Inflammatory macrophage treated with lipopolysaccharide for 1 hour (primary cell): ENCODE results near the gene CDH13.

ENCODE experiments used
- DNase-seq, 2 donors: peaks; one replicate each; pipeline ENCODE4 v3.0.0-alpha.2; 2020 to 2022

Gene CDH13

DNA sequence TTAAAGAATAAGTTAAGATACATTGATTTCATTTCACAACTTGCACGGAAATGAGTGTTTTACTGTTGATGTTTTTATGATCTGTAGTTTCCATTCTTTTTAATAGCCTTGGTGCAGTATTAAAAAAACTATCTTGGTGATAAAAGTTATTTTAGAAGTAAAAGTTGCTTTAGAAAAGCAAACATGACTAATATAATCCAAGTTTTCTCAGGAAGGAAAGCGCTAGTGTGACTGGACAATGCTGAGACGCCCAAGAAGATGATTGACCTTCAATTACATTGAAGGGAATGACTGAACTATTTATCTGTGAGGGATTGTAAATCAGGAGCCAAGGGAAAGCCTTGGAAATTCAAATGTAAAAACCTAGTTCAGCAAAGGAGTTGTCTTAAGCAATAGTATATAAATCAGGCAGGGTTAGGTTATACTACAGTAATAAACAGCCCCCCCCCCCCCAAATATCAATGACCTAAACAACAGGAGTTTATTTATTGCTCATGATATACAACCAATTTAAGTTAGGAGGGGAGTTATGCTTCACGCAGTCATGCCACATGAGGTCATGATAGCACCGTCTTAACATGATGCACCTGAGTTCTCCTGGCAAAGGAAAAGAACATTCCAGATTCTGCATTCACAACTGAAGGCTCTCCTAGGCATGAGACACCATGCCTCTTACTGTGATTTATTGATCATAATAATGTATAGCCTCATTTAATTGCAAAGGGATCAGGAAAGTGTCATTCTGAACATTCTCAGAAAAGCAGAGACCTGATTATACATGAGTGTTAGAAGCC is 443.8 kb downstream of the CDH13 start:
- DNase-seq, result no peak

DNA sequence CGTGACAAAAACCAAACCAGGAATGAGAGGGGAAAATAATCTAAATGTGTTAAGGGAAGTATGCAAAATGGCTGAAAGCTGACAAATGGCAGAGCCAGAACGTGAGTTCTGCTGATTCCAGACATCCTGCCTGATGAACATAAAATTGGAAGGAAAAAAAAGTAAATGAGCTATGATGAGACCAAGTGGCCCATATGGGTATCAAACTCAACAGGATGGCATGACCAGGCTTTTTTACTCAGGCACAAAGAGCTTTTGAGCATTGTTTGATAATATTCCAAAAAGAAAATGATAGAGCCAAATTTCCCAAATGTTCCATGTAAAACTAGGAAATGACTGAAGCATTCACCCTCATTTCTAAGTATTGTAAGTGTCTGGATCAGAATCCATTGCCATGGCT is 449.2 kb downstream of the CDH13 start:
- no peak for DNase-seq

DNA sequence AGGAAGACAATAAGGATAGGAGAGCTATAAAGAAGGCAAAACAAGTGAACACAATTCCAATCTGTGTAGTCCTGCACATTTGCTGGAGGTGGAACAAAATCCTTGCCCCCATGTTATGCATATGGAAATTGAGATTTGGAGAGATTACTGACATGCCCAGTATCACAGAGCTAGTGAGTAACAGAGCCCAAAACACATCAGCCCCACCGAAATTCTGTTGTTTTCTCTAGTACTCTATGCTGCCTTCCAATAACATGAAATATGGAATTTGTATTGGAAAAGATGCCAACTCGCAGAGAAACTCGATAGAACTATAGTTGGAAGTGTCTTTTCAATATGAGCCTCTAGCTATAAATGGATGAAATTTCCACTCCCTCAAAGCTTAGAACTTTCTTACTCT is 456.6 kb downstream of the CDH13 start:
- no peak for DNase-seq

DNA sequence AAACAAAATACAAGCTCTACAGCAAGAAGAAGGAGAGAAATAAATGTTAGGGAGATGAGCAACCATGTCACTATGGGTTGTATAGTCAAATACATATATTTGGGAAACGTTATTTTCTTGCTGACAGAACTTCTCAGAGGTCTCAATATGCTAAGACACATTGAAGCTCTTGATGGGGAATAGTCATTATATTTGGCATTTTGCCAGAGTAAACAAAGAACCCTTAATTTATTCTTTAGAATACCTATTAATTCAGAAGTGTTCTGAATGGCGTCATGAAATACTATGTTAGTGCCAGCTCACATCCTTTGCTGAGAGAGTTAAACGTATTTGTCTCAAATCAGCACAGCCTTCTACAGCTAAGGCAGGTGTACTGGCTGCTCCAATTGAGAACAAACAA is 458.9 kb downstream of the CDH13 start:
- DNase-seq, result no peak

DNA sequence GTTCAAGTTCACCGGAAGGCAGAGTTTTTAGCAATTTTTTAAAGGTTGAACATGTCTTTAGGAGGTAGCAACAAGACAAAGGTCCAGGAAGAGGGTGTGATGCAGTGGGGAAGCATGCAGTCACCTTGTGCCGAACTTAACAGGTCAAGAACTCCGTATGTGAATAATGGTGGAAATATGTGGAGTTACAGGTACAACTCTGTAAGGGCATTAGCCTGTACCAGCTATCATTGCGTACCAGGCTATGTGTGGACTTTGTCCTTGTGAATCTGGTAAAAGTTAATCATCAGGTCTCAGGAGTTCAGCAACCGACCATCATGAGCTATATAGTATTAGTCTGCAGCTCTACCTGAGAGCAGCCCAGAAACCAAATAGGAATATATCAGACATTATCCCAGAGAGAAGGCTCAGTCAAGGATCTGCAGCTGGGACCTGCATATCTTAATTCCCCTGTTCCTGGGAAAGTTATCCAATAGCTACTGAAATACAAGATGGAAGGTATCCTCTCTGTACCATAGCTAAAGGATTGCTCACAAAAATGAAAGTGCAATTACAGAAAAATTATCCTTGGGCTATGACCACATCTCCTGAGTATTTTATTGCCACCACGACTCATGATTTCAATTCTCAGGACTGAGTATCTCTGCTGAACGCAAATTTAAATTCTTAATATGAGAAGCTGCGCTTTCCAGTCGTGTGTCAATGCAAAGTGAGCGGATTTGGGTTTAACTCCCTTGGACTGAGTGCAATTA is 469.3 kb downstream of the CDH13 start:
- DNase-seq, result no peak

DNA sequence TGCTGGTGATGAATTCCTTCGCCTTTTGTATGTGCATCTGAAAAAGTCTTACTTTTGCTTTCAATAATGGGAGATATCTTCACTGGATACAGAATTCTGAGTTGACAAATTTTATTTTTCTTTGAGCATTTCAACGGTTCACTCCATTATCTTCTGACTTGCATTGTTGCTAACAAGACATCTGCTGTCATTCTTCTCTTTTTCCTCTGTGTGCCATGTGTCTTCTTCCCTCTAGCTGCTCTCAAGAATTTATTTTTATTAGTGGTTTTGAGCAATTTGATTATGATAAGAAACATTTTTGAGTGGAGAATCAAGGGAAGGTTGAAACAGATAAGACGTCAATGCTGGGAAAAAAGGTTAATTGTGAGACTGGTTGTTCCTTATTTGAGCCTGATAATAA is 471.8 kb downstream of the CDH13 start:
- no peak for DNase-seq

DNA sequence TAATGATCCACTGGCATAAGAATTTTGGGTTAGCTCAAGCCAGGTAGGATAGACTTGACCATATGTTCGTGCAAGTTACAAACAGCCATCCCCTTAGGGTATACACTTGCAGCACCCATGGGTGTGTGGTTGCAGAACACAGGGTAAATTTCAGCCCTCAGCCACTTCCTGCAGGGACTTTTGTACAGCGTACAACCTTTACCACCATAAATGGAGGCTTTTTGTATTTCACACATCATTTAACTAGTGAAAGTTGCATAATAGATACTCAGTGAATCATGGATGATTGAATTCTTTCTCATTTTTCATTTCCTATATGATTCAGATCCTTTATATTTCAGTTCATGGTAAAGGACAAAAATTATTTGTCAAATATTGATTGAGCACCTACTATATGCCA is 473.9 kb downstream of the CDH13 start:
- no peak for DNase-seq

DNA sequence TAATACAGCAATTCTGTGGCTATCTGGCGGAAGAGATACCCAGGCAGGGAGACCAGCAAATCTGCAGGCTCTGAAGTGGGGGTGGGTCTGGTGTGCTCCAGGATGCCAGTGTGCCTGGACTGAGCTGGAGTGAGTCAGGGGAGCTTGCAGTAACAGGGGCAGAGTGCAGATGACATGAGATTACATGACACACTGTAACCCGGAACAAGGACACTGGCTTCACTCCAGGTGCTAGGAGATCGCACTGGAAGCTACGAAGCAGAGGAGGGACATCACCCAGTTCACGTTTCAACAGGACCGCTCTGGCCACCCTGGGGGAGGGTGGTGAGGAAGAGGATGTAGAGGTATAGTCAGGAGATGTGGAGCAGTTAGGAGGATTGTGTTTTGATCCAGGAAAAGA is 475.6 kb downstream of the CDH13 start:
- DNase-seq, result no peak

DNA sequence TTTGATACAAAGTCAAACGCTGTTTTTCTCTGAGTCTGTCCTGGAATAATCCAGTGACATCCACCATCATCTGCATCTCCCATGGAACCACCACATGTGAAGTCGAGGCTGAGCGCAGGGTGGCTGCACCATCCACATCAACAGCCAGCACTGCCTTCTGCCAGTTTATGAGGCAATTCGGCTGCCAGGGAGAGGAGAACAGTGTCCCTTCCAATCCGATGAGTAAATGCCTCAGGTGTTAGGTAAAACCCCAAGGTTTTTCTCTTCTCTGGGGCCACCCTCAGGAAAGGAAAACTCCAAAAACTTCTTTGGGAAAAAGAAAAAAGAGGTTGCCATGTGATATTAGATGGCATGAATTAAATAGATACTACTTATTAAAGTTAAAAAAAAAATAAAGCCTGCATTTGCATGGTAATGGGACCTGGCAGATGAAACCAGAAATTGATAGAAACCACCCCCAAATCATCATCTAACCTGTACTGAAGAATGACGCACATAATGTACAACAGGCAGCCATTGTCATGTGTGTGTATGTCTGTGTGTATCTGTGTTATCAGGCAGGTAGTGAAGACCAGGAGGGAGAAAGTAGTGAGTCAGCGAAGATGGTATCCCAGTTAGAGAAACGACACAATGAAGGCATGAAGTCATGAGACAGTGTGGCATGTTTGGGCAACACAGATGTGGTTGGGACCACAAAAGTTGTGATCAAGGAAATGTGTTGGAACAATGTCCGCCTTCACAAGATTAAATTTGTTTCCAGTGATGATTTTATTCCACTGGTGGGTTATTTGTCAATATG is 478.7 kb downstream of the CDH13 start:
- no peak for DNase-seq

DNA sequence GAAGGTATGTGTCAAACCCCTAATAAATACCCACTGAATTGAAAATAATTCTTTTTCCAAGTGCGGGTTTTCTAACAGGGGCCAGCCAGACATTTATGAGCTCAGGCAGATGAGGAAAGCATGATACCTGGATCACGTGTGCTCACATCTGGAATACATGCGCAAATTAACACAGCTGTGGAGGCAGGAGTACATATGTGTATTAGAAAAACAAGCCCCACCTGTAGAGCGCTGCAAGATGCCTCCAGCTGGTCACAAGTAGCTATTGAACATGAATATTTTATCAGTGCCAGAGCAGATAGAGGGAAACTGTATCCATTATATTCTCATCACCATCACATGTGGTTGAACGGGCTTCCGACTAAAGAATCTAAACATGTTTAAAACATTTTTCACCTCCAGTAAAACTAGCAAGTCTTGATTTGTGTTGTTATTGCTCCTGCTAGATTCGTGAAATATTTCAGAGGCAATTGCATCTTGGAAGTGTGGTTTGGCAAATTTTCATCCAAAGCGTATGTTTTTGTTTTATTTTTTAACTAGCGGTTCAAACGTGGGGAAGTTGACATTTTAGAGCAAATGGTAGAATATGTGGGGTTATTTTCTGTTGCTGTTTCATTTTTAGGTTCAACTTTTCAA is 482.8 kb downstream of the CDH13 start:
- DNase-seq, result no peak

DNA sequence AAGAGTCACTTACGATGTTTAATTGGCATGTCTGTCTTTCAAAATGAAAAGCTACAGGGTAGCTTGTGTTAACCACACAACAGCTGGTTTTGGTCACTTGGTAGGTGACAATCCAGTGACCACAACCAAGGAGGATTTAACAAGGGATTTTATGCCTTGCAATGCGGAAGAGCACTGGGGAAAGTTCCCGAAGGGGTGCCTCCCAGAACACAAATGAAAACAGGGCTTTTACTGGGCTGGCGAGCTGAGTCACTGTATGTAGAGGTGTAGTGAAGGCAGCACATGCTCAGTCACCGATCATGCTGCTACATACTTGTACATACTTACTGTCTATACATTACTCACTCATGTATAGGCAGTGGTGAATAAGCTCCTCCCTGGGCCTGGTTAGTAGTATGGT is 483.5 kb downstream of the CDH13 start:
- no peak for DNase-seq

DNA sequence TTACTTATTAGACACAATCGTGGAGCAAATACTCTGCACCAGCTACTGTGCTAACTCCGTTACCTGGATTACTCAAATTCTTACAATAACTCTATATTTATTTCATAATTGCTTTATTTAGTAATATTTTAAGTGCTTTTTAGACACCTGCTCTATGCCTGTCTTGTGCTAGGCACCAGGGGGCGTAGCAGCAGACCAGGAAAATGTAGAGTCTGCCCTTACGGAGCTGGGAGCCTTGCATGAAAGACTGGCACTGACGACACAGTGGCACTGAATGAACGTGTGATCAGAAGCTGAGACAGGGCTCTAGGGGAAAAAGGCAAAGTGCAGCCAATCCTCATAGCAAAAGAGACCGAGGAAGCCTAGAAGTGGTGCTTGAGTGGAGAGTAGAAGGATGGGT is 486.5 kb downstream of the CDH13 start:
- peak in 1 of 2 donors; percentile 2 for DNase-seq

DNA sequence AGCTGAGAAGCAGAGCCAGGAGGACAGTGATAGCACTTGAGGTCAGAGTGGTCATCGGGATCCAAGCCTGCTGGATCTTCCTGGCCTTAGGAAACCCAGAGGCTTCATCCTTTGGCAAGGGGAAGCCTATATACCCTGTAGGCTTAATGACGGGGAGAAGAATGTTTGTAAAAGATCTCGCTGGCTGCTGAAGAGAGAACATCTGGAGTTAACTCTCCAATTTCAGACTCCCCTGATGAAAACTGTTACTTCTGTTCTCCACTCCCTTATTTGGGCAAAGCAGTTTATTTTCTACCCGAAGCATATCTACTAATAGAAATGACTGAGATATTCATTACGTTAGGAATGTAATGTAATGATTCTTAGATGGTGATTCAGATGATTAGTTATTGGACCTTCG is 487.0 kb downstream of the CDH13 start:
- no peak for DNase-seq

DNA sequence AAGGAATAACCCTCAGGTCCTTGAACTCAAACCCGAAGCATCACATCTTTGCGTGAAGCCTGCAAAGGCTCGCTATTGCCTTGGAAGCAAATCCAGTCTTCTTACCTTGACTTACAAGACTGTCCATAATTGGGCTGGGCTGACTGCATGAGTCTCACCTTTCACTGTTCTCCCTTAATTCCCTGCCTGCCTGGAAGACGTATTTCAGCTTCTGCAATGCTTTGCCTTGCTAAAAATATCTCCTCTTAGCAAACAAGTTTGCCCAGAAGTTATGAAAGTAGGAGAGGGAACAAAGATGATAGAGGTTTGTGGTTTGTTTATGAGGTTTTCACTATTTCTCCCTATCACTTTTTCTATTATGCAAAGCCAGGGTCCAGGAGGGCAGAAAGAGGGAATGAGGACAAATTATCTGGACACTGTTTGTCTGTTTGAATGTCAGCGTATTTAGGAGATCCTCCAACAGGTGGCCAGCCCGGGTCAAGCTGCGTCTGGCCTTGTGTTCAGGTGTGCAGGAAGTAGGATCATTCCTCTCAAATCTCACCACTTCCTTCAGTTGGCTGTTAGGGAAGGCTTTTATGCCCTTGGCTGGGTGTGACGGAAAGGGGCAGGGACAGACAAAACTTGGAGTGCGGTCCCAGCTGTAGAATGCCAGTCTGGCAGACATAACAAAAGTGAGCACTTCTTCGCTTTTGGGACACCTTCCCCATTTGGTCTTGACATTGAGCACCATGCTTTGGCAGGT is 488.9 kb downstream of the CDH13 start:
- no peak for DNase-seq

DNA sequence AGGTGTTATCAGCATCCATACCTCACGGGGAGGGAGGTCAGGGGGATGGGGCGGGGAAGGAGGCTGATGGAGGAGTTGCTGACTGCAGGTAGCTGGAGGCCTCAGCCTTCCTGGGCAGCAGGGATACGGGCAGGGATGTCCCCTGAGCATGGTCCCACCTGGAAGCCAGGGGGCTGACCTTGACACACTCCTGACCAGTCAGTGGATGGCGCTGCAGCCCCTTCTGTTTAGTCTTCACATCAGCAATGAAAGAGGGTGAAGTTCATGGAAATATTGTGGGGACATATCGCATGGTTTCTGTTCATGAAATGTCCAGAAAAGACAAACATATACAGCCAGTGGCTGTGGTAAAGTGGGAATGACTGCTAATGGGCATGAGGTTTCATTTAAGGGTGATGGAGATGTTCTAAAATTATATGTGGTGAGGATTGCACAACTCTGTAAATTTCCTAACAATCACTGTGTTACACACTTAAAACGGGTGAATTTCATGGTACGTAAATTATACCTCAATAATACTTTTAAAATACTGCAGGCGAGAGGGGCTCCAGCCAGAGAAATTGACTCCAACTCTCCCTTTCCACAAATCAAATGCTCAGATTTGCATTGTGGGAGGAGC is 489.6 kb downstream of the CDH13 start:
- peak in 1 of 2 donors; percentile 12 for DNase-seq

DNA sequence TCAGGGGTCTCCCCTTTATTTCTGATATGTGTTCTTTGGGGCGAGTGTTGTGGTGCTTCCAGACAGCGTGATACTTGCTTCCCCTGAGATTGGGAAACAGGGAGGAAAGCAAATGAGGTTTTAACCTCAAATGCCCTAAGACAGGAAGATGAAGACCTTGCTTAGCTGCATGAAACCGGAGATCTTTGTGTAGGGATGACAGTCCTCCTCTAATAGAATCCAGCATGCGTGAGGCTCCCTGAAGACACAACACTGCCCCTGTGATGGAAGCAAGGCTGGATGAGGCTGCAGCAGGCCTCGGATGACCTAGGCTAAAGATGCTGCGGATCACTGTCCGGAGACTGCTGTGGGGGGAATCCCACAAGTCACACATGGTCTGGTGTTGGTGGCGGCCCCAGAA is 491.0 kb downstream of the CDH13 start:
- DNase-seq, result no peak

DNA sequence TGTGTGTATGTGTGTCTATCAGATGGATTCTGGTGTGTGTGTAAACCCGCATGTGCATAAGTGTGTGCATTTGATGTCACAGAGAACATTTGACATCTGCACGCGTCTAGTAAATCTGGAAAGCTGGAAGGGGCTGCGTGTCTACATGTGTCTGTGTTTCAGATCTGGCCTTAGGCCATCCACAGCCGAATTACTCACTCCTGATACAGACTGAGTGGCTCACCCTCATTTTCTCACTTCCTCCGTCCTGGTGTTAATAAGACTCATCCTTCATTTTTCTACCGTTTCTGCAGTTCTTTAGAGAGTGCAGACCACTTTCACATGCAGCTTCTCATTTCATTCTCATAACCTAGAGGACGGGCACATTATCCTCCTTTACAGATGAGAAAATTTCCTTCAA is 491.6 kb downstream of the CDH13 start:
- DNase-seq, result no peak

DNA sequence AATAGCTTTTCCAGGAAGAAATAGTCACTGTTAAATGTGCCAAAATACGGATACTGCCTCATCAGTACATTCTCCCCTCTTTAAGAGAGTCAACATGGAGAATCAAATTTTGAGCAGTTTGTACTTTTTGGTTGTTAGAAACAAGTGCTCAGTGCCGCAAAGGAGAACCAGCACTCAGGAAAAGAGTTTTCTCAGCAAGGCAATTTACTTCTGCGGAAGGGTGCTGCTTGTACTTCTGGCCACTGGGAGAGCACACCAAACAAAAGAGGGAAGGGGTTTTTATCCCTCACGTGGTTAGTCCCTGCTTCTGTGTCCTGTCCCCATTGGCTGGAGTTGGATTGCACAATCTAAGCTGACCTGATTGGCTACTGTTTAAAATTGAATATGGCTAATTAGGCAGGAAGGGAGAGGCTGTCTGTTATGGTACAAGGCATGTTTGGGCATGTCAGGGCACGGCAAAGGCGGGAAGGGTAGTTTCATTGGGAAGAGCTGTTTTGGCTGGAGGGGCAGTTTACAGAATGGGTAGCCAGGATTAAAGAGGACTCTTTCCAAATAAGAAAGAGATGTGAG is 499.3 kb downstream of the CDH13 start:
- DNase-seq, result no peak

DNA sequence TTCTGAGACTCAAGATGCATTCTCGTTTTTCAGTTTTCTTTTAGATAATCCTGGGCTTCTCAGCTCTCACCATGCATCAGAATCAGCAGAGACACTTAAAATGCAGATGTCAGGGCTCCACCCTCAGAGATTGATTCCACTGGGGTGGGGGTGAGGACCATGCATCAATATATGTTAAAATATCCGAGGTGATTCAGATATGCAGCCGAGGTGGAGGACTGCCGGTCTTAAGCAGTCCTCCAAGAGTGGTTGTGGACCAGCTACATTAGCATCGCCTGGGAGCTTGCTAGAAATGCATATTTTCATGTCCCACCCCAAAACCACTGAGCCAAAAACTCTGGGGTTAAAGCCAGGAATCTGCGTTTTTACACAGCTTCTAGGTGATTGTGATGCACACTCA is 501.3 kb downstream of the CDH13 start:
- no peak for DNase-seq

DNA sequence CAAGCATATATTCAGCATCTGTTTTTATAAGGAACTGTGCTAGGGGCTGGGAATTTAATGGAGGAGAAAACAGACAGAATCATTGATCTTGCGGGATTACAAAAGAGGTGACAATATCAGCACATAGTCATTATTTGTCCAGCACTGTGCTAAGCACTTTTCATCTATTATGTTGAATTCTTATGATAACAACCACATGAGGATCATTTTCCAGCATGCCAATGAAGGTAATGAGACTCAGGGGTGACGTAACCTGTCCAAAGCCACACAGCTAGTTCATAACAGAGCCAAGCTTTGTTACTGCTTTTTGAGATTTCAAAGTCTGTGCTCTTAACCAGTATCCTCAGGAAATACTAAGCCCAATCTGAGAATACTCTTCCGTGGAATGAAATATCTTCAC is 503.3 kb downstream of the CDH13 start:
- DNase-seq, result no peak

DNA sequence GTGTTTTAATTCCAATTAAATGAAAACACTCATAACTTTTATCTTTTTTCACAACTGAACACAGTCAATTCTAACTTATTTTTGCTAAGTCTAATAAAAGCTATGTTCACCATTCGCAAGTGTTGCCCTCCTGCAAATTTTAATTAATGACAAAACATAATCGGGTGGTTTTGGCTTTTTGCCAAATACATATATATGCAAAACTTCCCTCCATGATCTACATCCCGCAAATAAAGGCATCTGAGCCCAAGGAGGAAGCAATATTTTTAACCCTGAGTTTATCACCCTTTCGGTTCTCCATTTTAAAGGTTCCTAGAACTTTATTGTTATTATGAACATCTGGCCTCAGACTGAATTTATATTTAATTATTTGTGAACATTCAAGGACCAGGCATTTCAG is 507.9 kb downstream of the CDH13 start:
- no peak for DNase-seq

DNA sequence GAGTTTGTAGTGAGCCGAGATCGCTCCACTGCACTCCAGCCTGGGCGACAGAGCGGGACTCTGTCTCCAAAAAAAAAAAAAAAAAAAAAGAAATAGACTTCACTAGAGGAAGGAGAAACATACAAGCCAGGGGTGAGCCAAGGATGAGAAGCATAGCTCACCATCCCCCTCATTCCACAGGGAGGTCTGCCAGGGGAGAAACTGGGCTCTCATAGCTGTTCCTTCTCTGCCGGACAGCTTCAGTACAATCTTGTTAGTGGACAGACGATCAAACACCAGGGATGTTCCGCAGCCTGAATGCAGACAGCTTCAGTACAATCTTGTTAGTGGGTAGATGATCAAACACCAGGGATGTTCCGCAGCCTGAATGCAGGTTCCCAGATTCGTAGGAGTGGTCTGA is 509.6 kb downstream of the CDH13 start:
- DNase-seq, result no peak
